Lower leg skin (tissue), 3 donors: ENCODE measurements around the gene DENND6B.

Source experiments
- POLR2A ChIP-seq, 2 donors: fragments of 450-650 bp; IDR thresholded peaks; one replicate each; pipeline ENCODE4 v1.6.1; 2016 to 2017; ENCODE audit warnings: antibody characterized with exemption in 2 of 2, mild to moderate bottlenecking in 1 of 2, moderate library complexity in 1 of 2
- TF ChIP-seq, protein P1 (sequence below), 3 donors: fragments of 450-650 bp; IDR thresholded peaks; one replicate each; pipeline ENCODE4 v1.5.1; 2016; ENCODE audit warnings: antibody characterized with exemption in 3 of 3, mild to moderate bottlenecking in 3 of 3, moderate library complexity in 2 of 3

- TF ChIP-seq, protein P1, sequence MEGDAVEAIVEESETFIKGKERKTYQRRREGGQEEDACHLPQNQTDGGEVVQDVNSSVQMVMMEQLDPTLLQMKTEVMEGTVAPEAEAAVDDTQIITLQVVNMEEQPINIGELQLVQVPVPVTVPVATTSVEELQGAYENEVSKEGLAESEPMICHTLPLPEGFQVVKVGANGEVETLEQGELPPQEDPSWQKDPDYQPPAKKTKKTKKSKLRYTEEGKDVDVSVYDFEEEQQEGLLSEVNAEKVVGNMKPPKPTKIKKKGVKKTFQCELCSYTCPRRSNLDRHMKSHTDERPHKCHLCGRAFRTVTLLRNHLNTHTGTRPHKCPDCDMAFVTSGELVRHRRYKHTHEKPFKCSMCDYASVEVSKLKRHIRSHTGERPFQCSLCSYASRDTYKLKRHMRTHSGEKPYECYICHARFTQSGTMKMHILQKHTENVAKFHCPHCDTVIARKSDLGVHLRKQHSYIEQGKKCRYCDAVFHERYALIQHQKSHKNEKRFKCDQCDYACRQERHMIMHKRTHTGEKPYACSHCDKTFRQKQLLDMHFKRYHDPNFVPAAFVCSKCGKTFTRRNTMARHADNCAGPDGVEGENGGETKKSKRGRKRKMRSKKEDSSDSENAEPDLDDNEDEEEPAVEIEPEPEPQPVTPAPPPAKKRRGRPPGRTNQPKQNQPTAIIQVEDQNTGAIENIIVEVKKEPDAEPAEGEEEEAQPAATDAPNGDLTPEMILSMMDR (IDR thresholded peaks at IDR 0.05), result no peak
- no peak for TF ChIP-seq POLR2A (IDR thresholded peaks at IDR 0.05)
Measured at GRCh38 chr22:50303848-50304527, 22.8 kb downstream of the DENND6B start.
